Aorta (tissue), 5 donors: Measurements from ENCODE around the gene GOLGA8N. TPM values are rescaled to one million over a fixed set of nuclear protein-coding genes. Genes with fewer than 3 reads are reported as not detected.
A peak's percentile ranks its signal among the peaks of the same experiment; 100 is the strongest.
"Not testable (repeated sequence)": the region's sequence is repeated elsewhere in the genome, so short reads cannot be mapped to it uniquely, and the experiment has no call there.

ENCODE experiments used
- ATAC-seq: fragments of 200-7000 bp; cut with Tn5 transposase; one replicate; pipeline ENCODE4 v1.9.1; 2022; ENCODE audit warnings: moderate library complexity; ENCODE audit not compliant: low FRiP score
- DNase-seq, 2 donors: peaks; one replicate each; pipeline ENCODE4 v3.0.0-alpha.2; 2020
- H3K27ac ChIP-seq, 2 donors: one replicate each; pipeline ENCODE4 v1.5.1; 2013; ENCODE audit warnings: low read length in 2 of 2, mild to moderate bottlenecking in 2 of 2, moderate library complexity in 2 of 2, control low read depth in 1 of 2, inconsistent platforms in 1 of 2, low read depth in 1 of 2
- H3K27me3 ChIP-seq, 2 donors: one replicate each; pipeline ENCODE4 v1.6.1; 2013; ENCODE audit warnings: control low read depth in 1 of 2, low read length in 1 of 2, mild to moderate bottlenecking in 1 of 2, moderate library complexity in 1 of 2; ENCODE audit not compliant: insufficient read depth in 2 of 2, control insufficient read depth in 1 of 2
- H3K36me3 ChIP-seq, 2 donors: one replicate each; pipeline ENCODE4 v1.6.1; 2013; ENCODE audit warnings: control low read depth in 1 of 2, low read length in 1 of 2, mild to moderate bottlenecking in 1 of 2; ENCODE audit not compliant: insufficient read depth in 2 of 2, control insufficient read depth in 1 of 2
- H3K4me1 ChIP-seq, 2 donors: one replicate each; pipeline ENCODE4 v1.6.1; 2013; ENCODE audit warnings: low read length in 2 of 2, control low read depth in 1 of 2, mild to moderate bottlenecking in 1 of 2, moderate library complexity in 1 of 2; ENCODE audit not compliant: insufficient read depth in 2 of 2, control insufficient read depth in 1 of 2
- H3K4me3 ChIP-seq, 2 donors: one replicate each; pipeline ENCODE4 v1.5.1; 2013; ENCODE audit warnings: low read length in 2 of 2, control low read depth in 1 of 2, mild to moderate bottlenecking in 1 of 2
- H3K9me3 ChIP-seq: one replicate; pipeline ENCODE4 v1.6.1; 2013; ENCODE audit warnings: mild to moderate bottlenecking, low read length; ENCODE audit not compliant: control insufficient read depth
- WGBS, 2 donors: extraction: QIAGEN DNeasy Blood & Tissue Kit; methylation state at CpG; one replicate each; pipeline ENCODE4 v1.1.7; 2013; 5-methylcytosine and 5-hydroxymethylcytosine counted together
- intact Hi-C, 2 donors: fragments of 100-400 bp; cut with DNase I; formaldehyde crosslinking; loops; one replicate each; pipeline versions ENCODE4 v1.14.2 to v1.15.0; 2022
- polyA plus RNA-seq, 2 donors: library from polyadenylated mRNA; stranded (reverse); fragments of 200-250 nt; gene quantifications; one replicate each; pipeline ENCODE4 v1.2.3, GENCODE V29; 2013
- total RNA-seq, 2 donors: library from RNA; stranded (reverse); fragmentation: NEBNext Ultra II Directional; extraction: Animal tissue kit (Norgen Biotek cat#: 25700); gene quantifications; one replicate each; pipeline ENCODE4 v1.2.1, GENCODE V29; 2021
- donor health status: healthy with polysubstance abuse.
- donor health status: Bipolar disorder and iron deficiency.
- donor health status: DM: no; HTN: no; CAD: no.
- donor health status: DM: no; HTN: no; CAD: no.
- donor health status: DM: yes; HTN: yes; CAD: no.

GOLGA8N gene
- total and polyA plus RNA-seq, 4 donors = 2.1 to 38.9 (median 17.9) TPM

DNA sequence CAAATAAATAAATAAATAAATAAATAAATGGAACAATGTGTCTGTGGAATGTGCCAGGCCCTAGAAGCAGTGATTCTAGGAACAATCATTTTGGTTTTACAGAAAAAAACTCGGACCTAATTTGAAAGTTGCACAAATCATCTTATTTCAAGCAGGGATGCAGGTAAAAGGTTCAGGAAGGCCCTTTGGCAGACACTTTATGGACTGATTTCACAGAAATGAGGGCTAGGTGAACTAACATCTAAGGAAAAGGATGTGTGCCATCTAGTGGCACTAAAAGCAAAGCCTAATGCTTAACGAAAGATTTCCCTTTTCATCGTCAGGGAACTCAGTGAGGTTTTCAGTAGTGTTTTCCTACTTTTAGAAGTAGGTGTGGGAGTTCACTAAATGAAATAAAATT lies 17.5 kb downstream of the GOLGA8N start:
- intact Hi-C loops, H3K36me3 ChIP-seq, H3K9me3 ChIP-seq, H3K27ac ChIP-seq, ATAC-seq, DNase-seq, H3K4me1 ChIP-seq, H3K27me3 ChIP-seq, H3K4me3 ChIP-seq: not testable (repeated sequence)
- 3 to 4% methylated on average over 1 to 2 of the region's 3 CpGs for WGBS, 2 donors

DNA sequence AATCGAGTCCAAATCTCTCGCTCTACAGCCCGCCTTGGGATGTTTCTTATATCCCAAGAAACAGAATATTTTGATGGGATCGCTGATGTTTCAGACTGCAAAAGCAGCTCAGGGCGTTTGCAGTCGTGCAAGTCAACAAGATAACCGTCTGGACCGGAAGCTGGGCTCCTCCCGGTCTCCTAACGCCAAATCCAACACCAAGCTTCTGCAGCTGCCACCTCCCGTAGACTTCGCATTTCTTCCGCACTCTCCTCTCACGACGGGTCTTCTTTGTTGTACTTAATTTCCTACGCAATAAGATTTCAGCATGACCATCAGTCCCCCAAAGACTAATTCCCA lies 21.4 kb downstream of the GOLGA8N start:
- H3K4me1 ChIP-seq, H3K27me3 ChIP-seq, H3K9me3 ChIP-seq, intact Hi-C loops, H3K36me3 ChIP-seq: not testable (repeated sequence)
- H3K4me3 ChIP-seq = peak overlapping the region in 1 of 2 donors; percentile 56
- peak in 1 of 2 donors; percentile 69 for DNase-seq
- 0 to 1% methylated on average over 9 to 11 of the region's 16 CpGs for WGBS, 2 donors
- peak overlapping the region in 1 of 2 donors; percentile 63 for H3K27ac ChIP-seq
- ATAC-seq = peak; percentile 84

DNA sequence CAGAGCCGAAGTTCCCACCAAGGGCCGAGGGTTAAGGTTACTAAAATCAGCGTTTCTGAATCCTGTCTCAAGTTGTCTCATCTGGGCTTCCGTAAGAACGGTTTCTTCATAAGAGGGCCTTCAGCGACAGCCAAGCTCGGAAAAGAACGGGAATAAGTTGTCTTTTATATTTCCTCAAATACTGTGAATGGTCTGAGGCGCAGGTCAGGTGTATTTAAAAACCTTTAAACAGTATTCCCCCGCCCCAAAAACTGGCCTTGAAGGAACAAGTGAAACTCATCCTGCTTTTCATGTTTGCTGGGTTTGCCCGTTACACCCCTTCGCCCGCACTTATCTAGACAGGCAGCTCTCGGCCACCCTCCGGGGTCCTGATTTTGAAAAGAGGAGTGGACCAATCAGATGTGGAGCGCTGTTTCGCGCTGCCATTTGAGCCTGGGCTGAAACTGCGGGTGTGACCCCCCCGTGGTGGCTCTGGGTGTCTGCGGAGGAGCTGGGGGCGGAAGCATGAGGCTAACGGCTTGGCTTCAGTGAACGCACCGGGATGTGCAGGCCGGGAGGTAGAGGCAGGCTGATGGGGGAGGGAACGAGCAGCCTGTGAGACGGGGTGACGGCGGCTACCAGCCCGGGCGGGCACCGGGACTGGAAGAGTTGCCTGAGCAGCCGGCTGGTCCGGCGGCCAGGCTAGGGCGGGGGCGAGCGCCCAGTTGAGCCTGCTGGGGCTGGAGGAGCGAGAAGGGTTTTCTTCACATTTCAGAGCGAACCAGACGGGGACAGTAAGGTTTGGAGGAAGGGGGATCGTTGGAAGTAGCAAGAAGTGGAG lies 22.0 kb downstream of the GOLGA8N start, which contains the start of gene ARHGAP11A:
Gene ARHGAP11A, plus strand, starts transcription at position 454 of the 820 bp plus-strand sequence. CDS start 708 bp downstream, outside the sequence.
- intact Hi-C loops = not testable (repeated sequence)
- 1% methylated on average over 24 to 34 of the region's 43 CpGs for WGBS, 2 donors

GRCh38 chr15:32615871-32616426 lies 22.7 kb downstream of the GOLGA8N start:
- WGBS, 2 donors = 0 to 1% methylated on average over 16 to 19 of the region's 24 CpGs

More for the DNA sequence above, 22.0 kb downstream of the GOLGA8N start, which contains the start of gene ARHGAP11A:
- not testable (repeated sequence) for H3K4me1 ChIP-seq, H3K27me3 ChIP-seq, H3K36me3 ChIP-seq, H3K9me3 ChIP-seq
- Histone ChIP-seq H3K4me3 (peak within 1 kb of the TSS in 1 of 2 donors; percentile 56), H3K27ac (peak within 1 kb of the TSS in 1 of 2 donors; percentile 63)
- ATAC-seq = peak; percentile 96
- peak; percentile 86 to 92 for DNase-seq

DNA sequence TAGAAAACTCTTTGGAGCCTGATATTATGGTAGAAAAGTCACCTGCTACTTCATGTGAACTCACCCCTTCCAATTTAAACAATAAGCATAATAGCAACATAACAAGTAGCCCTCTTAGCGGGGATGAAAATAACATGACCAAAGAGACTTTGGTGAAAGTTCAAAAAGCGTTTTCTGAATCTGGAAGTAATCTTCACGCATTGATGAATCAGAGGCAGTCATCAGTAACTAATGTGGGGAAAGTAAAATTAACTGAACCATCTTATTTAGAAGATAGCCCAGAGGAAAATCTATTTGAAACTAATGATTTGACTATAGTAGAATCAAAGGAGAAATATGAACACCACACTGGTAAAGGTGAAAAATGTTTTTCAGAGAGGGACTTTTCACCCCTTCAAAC lies 43.2 kb downstream of the GOLGA8N start:
- Histone ChIP-seq H3K9me3 (no peaks in the 10 kb centered on the region), H3K27me3 (no peaks in the 10 kb centered on the region), H3K27ac (no peak overlapping the region), H3K4me3 (no peak overlapping the region), H3K4me1 (no peaks in the 10 kb centered on the region), H3K36me3 (no peaks in the 10 kb centered on the region)
- 93 to 97% methylated on average over 3 of the region's 3 CpGs for WGBS, 2 donors
- intact Hi-C loops = no loop called here
- DNase-seq (no peak), ATAC-seq (no peak)

More at GRCh38 chr15:32615871-32616426, 22.7 kb downstream of the GOLGA8N start:
- H3K4me3 ChIP-seq, H3K4me1 ChIP-seq, H3K27me3 ChIP-seq, DNase-seq, H3K36me3 ChIP-seq, intact Hi-C loops, ATAC-seq, H3K9me3 ChIP-seq, H3K27ac ChIP-seq: not testable (repeated sequence)

- H3K36me3 ChIP-seq = no peaks in the 10 kb centered on the region
- H3K27me3 ChIP-seq = no peaks in the 10 kb centered on the region
- no peaks in the 10 kb centered on the region for H3K4me1 ChIP-seq
- no peak for DNase-seq
- 96% methylated on average over 8 of the region's 8 CpGs for WGBS, 2 donors
- intact Hi-C loops = no loop called here
- no peak overlapping the region for H3K4me3 ChIP-seq
- H3K9me3 ChIP-seq = no peaks in the 10 kb centered on the region
- H3K27ac ChIP-seq = no peak overlapping the region
- ATAC-seq = no peak
Observed at GRCh38 chr15:32636908-32637567, 43.8 kb downstream of the GOLGA8N start.

- ATAC-seq (no peak), DNase-seq (no peak)
- Histone ChIP-seq H3K4me3 (no peak overlapping the region), H3K4me1 (no peaks in the 10 kb centered on the region), H3K27ac (no peak overlapping the region), H3K9me3 (no peaks in the 10 kb centered on the region), H3K27me3 (no peaks in the 10 kb centered on the region), H3K36me3 (no peaks in the 10 kb centered on the region)
- WGBS, 2 donors = 97 to 98% methylated on average over 1 of the region's 1 CpG
- intact Hi-C loops = no loop called here
Observed at GRCh38 chr15:32637704-32638103, 44.4 kb downstream of the GOLGA8N start.

- Histone ChIP-seq H3K36me3 (no peaks in the 10 kb centered on the region), H3K27ac (no peak within 1 kb of the TSS), H3K9me3 (no peaks in the 10 kb centered on the region), H3K27me3 (no peaks in the 10 kb centered on the region), H3K4me3 (no peak within 1 kb of the TSS), H3K4me1 (no peaks in the 10 kb centered on the region)
- intact Hi-C loops = no loop called here
- DNase-seq (no peak), ATAC-seq (peak; percentile 54)
- 6 to 10% methylated on average over 22 of the region's 22 CpGs for WGBS, 2 donors
Observed at GRCh38 chr15:32641517-32642059, 48.3 kb downstream of the GOLGA8N start, which contains the start of gene SCG5. SCG5 (plus strand) TSS chr15:32641710; CDS start chr15:32643593, 1,883 bp downstream.
